GM21381 (cell line): ENCODE measurements around the gene CLIP1.
A peak's percentile ranks its signal among the peaks of the same experiment; 100 is the strongest.

Experiments used
- ATAC-seq: cut with Tn5 transposase; IDR thresholded peaks from one replicate; pipeline ENCODE4 v1.9.1; 2021; ENCODE audit warnings: mild to moderate bottlenecking, moderate library complexity; ENCODE audit not compliant: unreplicated experiment

Gene CLIP1

GRCh38 chr12:122318607-122319605, 103.6 kb downstream of the CLIP1 start:
- ATAC-seq, result no peak

- no peak for ATAC-seq
Observed at GRCh38 chr12:122312926-122313325, 109.5 kb downstream of the CLIP1 start.

GRCh38 chr12:122311696-122312095, 110.8 kb downstream of the CLIP1 start:
- no peak for ATAC-seq

GRCh38 chr12:122310626-122311333, 111.7 kb downstream of the CLIP1 start:
- no peak for ATAC-seq

- ATAC-seq, result no peak
Observed at GRCh38 chr12:122309564-122310121, 112.8 kb downstream of the CLIP1 start.

GRCh38 chr12:122308811-122309210, 113.7 kb downstream of the CLIP1 start:
- no peak for ATAC-seq

- no peak for ATAC-seq
Observed at GRCh38 chr12:122306407-122306806, 116.1 kb downstream of the CLIP1 start.

GRCh38 chr12:122304924-122305323, 117.5 kb downstream of the CLIP1 start:
- ATAC-seq, result no peak

- no peak for ATAC-seq
Observed at GRCh38 chr12:122303068-122303467, 119.4 kb downstream of the CLIP1 start.

- ATAC-seq, result no peak
Observed at GRCh38 chr12:122298071-122298748, 124.3 kb downstream of the CLIP1 start.

GRCh38 chr12:122297494-122297893, 125.0 kb downstream of the CLIP1 start:
- no peak for ATAC-seq

- ATAC-seq, result no peak
Observed at GRCh38 chr12:122295877-122296276, 126.6 kb downstream of the CLIP1 start.

- ATAC-seq, result no peak
Observed at GRCh38 chr12:122293081-122293480, 129.4 kb downstream of the CLIP1 start.

- no peak for ATAC-seq
Observed at GRCh38 chr12:122291431-122291830, 131.0 kb downstream of the CLIP1 start.

GRCh38 chr12:122283680-122284079, 138.8 kb downstream of the CLIP1 start:
- ATAC-seq, result no peak

- ATAC-seq, result no peak
Observed at GRCh38 chr12:122282061-122282460, 140.4 kb downstream of the CLIP1 start.

- ATAC-seq, result no peak
Observed at GRCh38 chr12:122276242-122276641, 146.2 kb downstream of the CLIP1 start.

- ATAC-seq, result no peak
Observed at GRCh38 chr12:122275459-122275858, 147.0 kb downstream of the CLIP1 start.

- peak; percentile 83 for ATAC-seq
Observed at GRCh38 chr12:122266230-122266901, 156.1 kb downstream of the CLIP1 start, which contains the start of gene VPS33A. VPS33A (minus strand) TSS chr12:122266494; CDS start chr12:122266408, 86 bp downstream.

GRCh38 chr12:122265886-122266229, 156.6 kb downstream of the CLIP1 start:
- peak; percentile 29 for ATAC-seq
